HL-60 (cell line): ENCODE results near the gene LRRC57.
A peak's percentile ranks its signal among the peaks of the same experiment; 100 is the strongest.
"Not testable (repeated sequence)": the region's sequence is repeated elsewhere in the genome, so short reads cannot be mapped to it uniquely, and the experiment has no call there.

ENCODE experiments used
- DNase-seq, 2 experiments: peaks; one replicate each; pipeline ENCODE4 v3.0.0-alpha.2; 2010 to 2020; ENCODE audit warnings: low read depth in 1 of 2, low spot score in 1 of 2
- H3K27ac ChIP-seq: fragments of 250-450 bp; sonication (Bioruptor Pico); replicated peaks from 2 replicates; pipeline ENCODE4 v1.5.1; 2020; ENCODE audit warnings: mild to moderate bottlenecking, moderate library complexity
- H3K27me3 ChIP-seq: fragments of 250-450 bp; sonication (Bioruptor Pico); 2 replicates; pipeline ENCODE4 v1.5.1; 2021; ENCODE audit warnings: mild to moderate bottlenecking, moderate library complexity; ENCODE audit not compliant: insufficient read depth, poor library complexity, severe bottlenecking
- H3K4me3 ChIP-seq: replicated peaks from 2 replicates; pipeline ENCODE4 v1.5.1; 2011; ENCODE audit warnings: mild to moderate bottlenecking, control low read depth, low read length; ENCODE audit not compliant: insufficient read depth
- CTCF ChIP-seq: IDR thresholded peaks from one replicate; pipeline ENCODE4 v1.5.1; 2011; ENCODE audit warnings: low read length, control low read depth, inconsistent platforms; ENCODE audit not compliant: insufficient read depth
- GABPA ChIP-seq: IDR thresholded peaks from 2 replicates; pipeline ENCODE4 v1.6.1; 2012; ENCODE audit warnings: low read depth
- POLR2AphosphoS5 ChIP-seq: IDR thresholded peaks from 2 replicates; pipeline ENCODE4 v1.6.1; 2012; ENCODE audit warnings: low read depth
- REST ChIP-seq: IDR thresholded peaks from 2 replicates; pipeline ENCODE4 v1.6.1; 2012; ENCODE audit warnings: low read depth; ENCODE audit not compliant: insufficient replicate concordance
- SPI1 ChIP-seq: IDR thresholded peaks from 2 replicates; pipeline ENCODE4 v1.6.1; 2012; ENCODE audit warnings: low read depth, mild to moderate bottlenecking, borderline replicate concordance

Gene LRRC57

GRCh38 chr15:42575188-42576039 lies 26.8 kb upstream of the LRRC57 start, which contains the start of gene STARD9:
TSS of gene STARD9 (plus strand) at chr15:42575606. CDS start at chr15:42575716, 110 bp downstream.
- Histone ChIP-seq H3K27ac (peak within 1 kb of the TSS; percentile 46), H3K27me3 (no peaks in the 10 kb centered on the region), H3K4me3 (peak within 1 kb of the TSS; percentile 79)
- peak; percentile 90 to 94 for DNase-seq
- peak; percentile 44; the same call in 1 of the 2 replicates for TF ChIP-seq POLR2AphosphoS5
- no peak for TF ChIP-seq SPI1

- TF ChIP-seq POLR2AphosphoS5 (no peak), CTCF (no peak), SPI1 (no peak), GABPA (no peak), REST (no peak)
- no peak overlapping the region for H3K27ac ChIP-seq
- DNase-seq = no peak
- no peak overlapping the region for H3K4me3 ChIP-seq
- no peaks in the 10 kb centered on the region for H3K27me3 ChIP-seq
Observed at GRCh38 chr15:42558739-42559138, 10.1 kb upstream of the LRRC57 start.

- H3K4me3 ChIP-seq, H3K27ac ChIP-seq, H3K27me3 ChIP-seq, DNase-seq: not testable (repeated sequence)
Observed at GRCh38 chr15:42556550-42557207, 8.1 kb upstream of the LRRC57 start.

- DNase-seq = no peak
Observed at GRCh38 chr15:42553554-42553953, 5.0 kb upstream of the LRRC57 start.

GRCh38 chr15:42549741-42550392 lies 1.3 kb upstream of the LRRC57 start:
- Histone ChIP-seq H3K4me3 (peak overlapping the region; percentile 93), H3K27ac (peak overlapping the region; percentile 90), H3K27me3 (no peaks in the 10 kb centered on the region)
- TF ChIP-seq POLR2AphosphoS5 (peak; percentile 33; the same call in 1 of the 2 replicates), CTCF (no peak)
- DNase-seq = peak in 1 of 2 experiments; percentile 50

More at GRCh38 chr15:42553554-42553953, 5.0 kb upstream of the LRRC57 start:
- no peak for TF ChIP-seq POLR2AphosphoS5
- peak; percentile 52; the same call in 1 of the 2 replicates for TF ChIP-seq SPI1
- TF ChIP-seq GABPA = no peak
- no peak overlapping the region; the same call in 1 of the 2 replicates for H3K27ac ChIP-seq
- H3K27me3 ChIP-seq = no peaks in the 10 kb centered on the region
- no peak overlapping the region for H3K4me3 ChIP-seq
